Stimulated activated naive B cell treated with anti-CD40 and anti-IgM and Interleukin-4, amounts not matched to agents 10 μg/mL and 1 μg/mL and 100 μg/mL, for 72 hours (primary cell): ENCODE measurements around the gene GLB1L2.

Source experiments
- ATAC-seq, 2 donors: fragments of 150-1000 bp; cut with Tn5 transposase; replicated peaks; 2 replicates each; pipeline ENCODE4 v1.10.0; 2021; ENCODE audit warnings: moderate library complexity in 1 of 2
- DNase-seq: peaks from one replicate; pipeline ENCODE4 v3.0.0; 2021
- H3K27ac Mint-ChIP-seq: one replicate; pipeline ENCODE4 v1.8.0; 2022; ENCODE audit warnings: mild to moderate bottlenecking, mixed read lengths
- H3K27me3 Mint-ChIP-seq, 2 donors: one replicate each; pipeline ENCODE4 v1.8.0; 2022; ENCODE audit warnings: mixed read lengths in 2 of 2
- H3K36me3 Mint-ChIP-seq, 2 donors: one replicate each; pipeline ENCODE4 v1.8.0; 2022; ENCODE audit warnings: mixed read lengths in 2 of 2, mild to moderate bottlenecking in 1 of 2
- H3K4me1 Mint-ChIP-seq, 2 donors: one replicate each; pipeline ENCODE4 v1.8.0; 2022; ENCODE audit warnings: mixed read lengths in 2 of 2, mild to moderate bottlenecking in 1 of 2
- H3K4me3 Mint-ChIP-seq, 2 donors: one replicate each; pipeline ENCODE4 v1.8.0; 2022; ENCODE audit warnings: mild to moderate bottlenecking in 2 of 2, mixed read lengths in 2 of 2, moderate library complexity in 1 of 2
- H3K9me3 Mint-ChIP-seq, 2 donors: one replicate each; pipeline ENCODE4 v1.8.0; 2022; ENCODE audit warnings: mixed read lengths in 2 of 2, mild to moderate bottlenecking in 1 of 2

The GLB1L2 gene

GRCh38 chr11:134412203-134413042 lies 80.6 kb downstream of the GLB1L2 start, which contains the start of gene B3GAT1:
TSS of gene B3GAT1 (minus strand) at chr11:134412242. CDS start at chr11:134387659, 24,583 bp downstream.
- Mint-ChIP-seq H3K4me3 (peak within 1 kb of the TSS; percentile 29 to 50), H3K36me3 (no peaks in the 10 kb centered on the region), H3K27ac (no peak within 1 kb of the TSS), H3K9me3 (no peaks in the 10 kb centered on the region), H3K27me3 (peaks cover 60 to 69% of the 10 kb centered on the region in 2 donors), H3K4me1 (peaks cover 21 to 22% of the 10 kb centered on the region in 2 donors)
- no peak for ATAC-seq
- no peak for DNase-seq

GRCh38 chr11:134413043-134413825 lies 81.4 kb downstream of the GLB1L2 start:
- peaks cover 54 to 63% of the 10 kb centered on the region in 2 donors for H3K27me3 Mint-ChIP-seq
- H3K36me3 Mint-ChIP-seq, result no peaks in the 10 kb centered on the region
- H3K4me3 Mint-ChIP-seq, result peak overlapping the region in 1 of 2 donors; percentile 42
- H3K27ac Mint-ChIP-seq, result no peak overlapping the region
- ATAC-seq (no peak), DNase-seq (no peak)
- H3K9me3 Mint-ChIP-seq, result no peaks in the 10 kb centered on the region
- peaks cover 21 to 22% of the 10 kb centered on the region in 2 donors for H3K4me1 Mint-ChIP-seq

GRCh38 chr11:134413826-134414731 lies 82.3 kb downstream of the GLB1L2 start:
- H3K9me3 Mint-ChIP-seq, result no peaks in the 10 kb centered on the region
- no peaks in the 10 kb centered on the region for H3K36me3 Mint-ChIP-seq
- peaks cover 54 to 62% of the 10 kb centered on the region in 2 donors for H3K27me3 Mint-ChIP-seq
- H3K4me3 Mint-ChIP-seq, result no peak overlapping the region
- peaks cover 21 to 22% of the 10 kb centered on the region in 2 donors for H3K4me1 Mint-ChIP-seq
- no peak for DNase-seq
- ATAC-seq, result no peak
- no peak overlapping the region for H3K27ac Mint-ChIP-seq

GRCh38 chr11:134414766-134415765 lies 83.3 kb downstream of the GLB1L2 start:
- Mint-ChIP-seq H3K4me3 (no peak overlapping the region), H3K27ac (no peak overlapping the region), H3K36me3 (no peaks in the 10 kb centered on the region), H3K9me3 (no peaks in the 10 kb centered on the region), H3K4me1 (peaks cover 21 to 22% of the 10 kb centered on the region in 2 donors), H3K27me3 (peaks cover 44 to 52% of the 10 kb centered on the region in 2 donors)
- DNase-seq (no peak), ATAC-seq (no peak)

- no peak overlapping the region for H3K4me3 Mint-ChIP-seq
Measured at GRCh38 chr11:134416726-134417125, 84.9 kb downstream of the GLB1L2 start.

GRCh38 chr11:134417871-134418840 lies 86.4 kb downstream of the GLB1L2 start:
- ATAC-seq (no peak), DNase-seq (no peak)
- Mint-ChIP-seq H3K4me3 (no peak overlapping the region), H3K9me3 (peaks cover 0 to 3% of the 10 kb centered on the region in 2 donors), H3K27me3 (peaks cover 36 to 43% of the 10 kb centered on the region in 2 donors), H3K4me1 (peaks cover 11 to 13% of the 10 kb centered on the region in 2 donors), H3K36me3 (no peaks in the 10 kb centered on the region), H3K27ac (no peak overlapping the region)

More at GRCh38 chr11:134416726-134417125, 84.9 kb downstream of the GLB1L2 start:
- Mint-ChIP-seq H3K27ac (no peak overlapping the region), H3K27me3 (peaks cover 32 to 36% of the 10 kb centered on the region in 2 donors), H3K9me3 (peaks cover 0 to 2% of the 10 kb centered on the region in 2 donors), H3K36me3 (no peaks in the 10 kb centered on the region), H3K4me1 (peaks cover 11 to 13% of the 10 kb centered on the region in 2 donors)
- DNase-seq (no peak), ATAC-seq (no peak)

GRCh38 chr11:134423106-134423505 lies 91.3 kb downstream of the GLB1L2 start:
- no peaks in the 10 kb centered on the region for H3K36me3 Mint-ChIP-seq
- DNase-seq, result no peak
- H3K27ac Mint-ChIP-seq, result no peak overlapping the region
- no peak for ATAC-seq
- peaks cover 0 to 3% of the 10 kb centered on the region in 2 donors for H3K9me3 Mint-ChIP-seq
- peaks cover 11 to 14% of the 10 kb centered on the region in 2 donors for H3K27me3 Mint-ChIP-seq
- no peaks in the 10 kb centered on the region for H3K4me1 Mint-ChIP-seq
- H3K4me3 Mint-ChIP-seq, result no peak overlapping the region

GRCh38 chr11:134425413-134425812 lies 93.6 kb downstream of the GLB1L2 start:
- Mint-ChIP-seq H3K4me3 (no peak overlapping the region), H3K27me3 (peaks cover 24 to 27% of the 10 kb centered on the region in 2 donors), H3K27ac (no peak overlapping the region), H3K36me3 (no peaks in the 10 kb centered on the region), H3K9me3 (peaks cover 0 to 3% of the 10 kb centered on the region in 2 donors), H3K4me1 (no peaks in the 10 kb centered on the region)
- no peak for ATAC-seq
- no peak for DNase-seq
